ENCODE data around the gene CAMK1.

The CAMK1 gene

GRCh38 chr3:9807981-9808344 is 38.2 kb upstream of the CAMK1 start:
- DNase-seq (ENCODE audit: extremely low read depth, insufficient read length) = no peak
- TF ChIP-seq CTCF (IDR thresholded peaks at IDR 0.05; ENCODE audit: insufficient read depth, low read length, poor library complexity, severe bottlenecking) = no peak
- Histone ChIP-seq H3K27me3 (replicated peaks; ENCODE audit: control insufficient read depth, insufficient read depth, low read length) (no peaks in the 10 kb centered on the region), H3K36me3 (ENCODE audit: control insufficient read depth, insufficient read depth, low read length) (peaks cover 30% of the 10 kb centered on the region), H3K4me3 (replicated peaks; ENCODE audit: low read depth, low read length) (no peak overlapping the region)

- Histone ChIP-seq H3K4me3 (replicated peaks; ENCODE audit: low read depth, low read length) (no peak overlapping the region), H3K36me3 (ENCODE audit: control insufficient read depth, insufficient read depth, low read length) (peaks cover 32% of the 10 kb centered on the region), H3K27me3 (replicated peaks; ENCODE audit: control insufficient read depth, insufficient read depth, low read length) (no peaks in the 10 kb centered on the region)
- DNase-seq (ENCODE audit: extremely low read depth, insufficient read length) = no peak
- no peak for TF ChIP-seq CTCF (IDR thresholded peaks at IDR 0.05; ENCODE audit: insufficient read depth, low read length, poor library complexity, severe bottlenecking)
Observed at GRCh38 chr3:9806688-9807589, 37.2 kb upstream of the CAMK1 start.

GRCh38 chr3:9806137-9806536 is 36.4 kb upstream of the CAMK1 start:
- no peak for TF ChIP-seq CTCF (IDR thresholded peaks at IDR 0.05; ENCODE audit: insufficient read depth, low read length, poor library complexity, severe bottlenecking)
- Histone ChIP-seq H3K4me3 (replicated peaks; ENCODE audit: low read depth, low read length) (no peak overlapping the region), H3K36me3 (ENCODE audit: control insufficient read depth, insufficient read depth, low read length) (peaks cover 38% of the 10 kb centered on the region), H3K27me3 (replicated peaks; ENCODE audit: control insufficient read depth, insufficient read depth, low read length) (no peaks in the 10 kb centered on the region)
- no peak for DNase-seq (ENCODE audit: extremely low read depth, insufficient read length)

- H3K27me3 ChIP-seq (replicated peaks; ENCODE audit: control insufficient read depth, insufficient read depth, low read length) = no peaks in the 10 kb centered on the region
- H3K36me3 ChIP-seq (ENCODE audit: control insufficient read depth, insufficient read depth, low read length) = peaks cover 42% of the 10 kb centered on the region
- no peak overlapping the region for H3K4me3 ChIP-seq (replicated peaks; ENCODE audit: low read depth, low read length)
- no peak for DNase-seq (ENCODE audit: extremely low read depth, insufficient read length)
- no peak for TF ChIP-seq CTCF (IDR thresholded peaks at IDR 0.05; ENCODE audit: insufficient read depth, low read length, poor library complexity, severe bottlenecking)
Observed at GRCh38 chr3:9804996-9805395, 35.2 kb upstream of the CAMK1 start.

- Histone ChIP-seq H3K4me3 (replicated peaks; ENCODE audit: low read depth, low read length) (no peak overlapping the region), H3K36me3 (ENCODE audit: control insufficient read depth, insufficient read depth, low read length) (peaks cover 46% of the 10 kb centered on the region), H3K27me3 (replicated peaks; ENCODE audit: control insufficient read depth, insufficient read depth, low read length) (no peaks in the 10 kb centered on the region)
- TF ChIP-seq CTCF (IDR thresholded peaks at IDR 0.05; ENCODE audit: insufficient read depth, low read length, poor library complexity, severe bottlenecking) = no peak
- no peak for DNase-seq (ENCODE audit: extremely low read depth, insufficient read length)
Observed at GRCh38 chr3:9803494-9803893, 33.7 kb upstream of the CAMK1 start.
